Type B pancreatic cell (in vitro differentiated cells): ENCODE measurements around the gene FBXO47. TPM values are rescaled to one million over a fixed set of nuclear protein-coding genes. Genes with fewer than 3 reads are reported as not detected.

ENCODE experiments used
- DNase-seq: peaks from one replicate; pipeline ENCODE4 v3.0.0; 2021; ENCODE audit warnings: mixed read lengths; ENCODE audit not compliant: unreplicated experiment; ENCODE audit errors: extremely low spot score
- H3K27ac Mint-ChIP-seq: 2 replicates; pipeline ENCODE4 v1.8.0; 2021; ENCODE audit warnings: mild to moderate bottlenecking, mixed read lengths
- H3K27me3 Mint-ChIP-seq: 2 replicates; pipeline ENCODE4 v1.8.0; 2021; ENCODE audit warnings: mixed read lengths
- H3K36me3 Mint-ChIP-seq: 2 replicates; pipeline ENCODE4 v1.8.0; 2021; ENCODE audit warnings: mixed read lengths
- H3K4me1 Mint-ChIP-seq: one replicate; pipeline ENCODE4 v1.8.0; 2021; ENCODE audit warnings: mixed read lengths; ENCODE audit not compliant: unreplicated experiment
- H3K4me3 Mint-ChIP-seq: 2 replicates; pipeline ENCODE4 v1.8.0; 2021; ENCODE audit warnings: mild to moderate bottlenecking, mixed read lengths
- H3K9me3 Mint-ChIP-seq: 2 replicates; pipeline ENCODE4 v1.8.0; 2021; ENCODE audit warnings: mixed read lengths
- total RNA-seq: library from RNA; stranded (reverse); gene quantifications from 2 replicates; pipeline ENCODE4 v1.2.1, GENCODE V29; 2021; ENCODE audit warnings: low replicate concordance
- TF ChIP-seq, protein P1 (sequence below): fragments of 200-600 bp; sonication (generic); conservative IDR thresholded peaks from 2 replicates; pipeline ENCODE4 v1.5.0; 2021; ENCODE audit warnings: antibody characterized with exemption, mild to moderate bottlenecking

The FBXO47 gene
- total RNA-seq, 1 donor from 2014 or later = not detected

DNA sequence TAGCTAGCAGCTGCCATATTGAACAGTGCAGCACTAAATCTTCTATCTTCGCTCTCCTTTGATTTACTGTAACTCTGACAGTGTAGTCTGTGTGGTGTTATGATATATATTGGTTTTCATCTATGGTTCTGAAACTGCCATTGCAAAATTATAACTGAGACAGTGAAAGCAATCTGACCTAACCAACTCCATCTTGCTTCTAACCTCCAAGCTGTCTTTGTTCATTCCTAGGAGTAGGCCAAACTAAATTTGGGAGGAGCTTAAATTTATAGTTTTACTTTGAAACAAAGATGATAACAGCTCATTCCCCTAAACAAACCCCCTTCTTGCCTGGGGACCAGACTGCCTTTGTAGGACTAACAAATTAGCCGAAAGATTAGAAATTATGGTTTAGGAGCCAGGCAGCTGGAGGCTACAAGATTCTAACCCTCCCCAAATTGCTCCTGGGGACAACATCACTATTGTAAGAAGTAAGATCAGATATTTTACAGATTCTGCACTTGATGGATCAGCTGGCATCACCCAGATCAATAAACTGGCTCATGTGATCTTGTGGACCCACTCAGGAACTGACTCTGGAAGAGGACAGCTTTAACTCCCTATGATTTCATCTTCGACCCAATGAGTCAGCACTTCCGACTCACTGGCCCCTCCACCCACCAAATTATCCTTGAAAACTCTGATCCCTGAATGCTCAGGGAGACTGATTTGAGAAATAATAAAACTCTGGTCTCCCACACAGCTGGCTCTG, 47.0 kb upstream of the FBXO47 start:
- peaks cover 9% of the 10 kb centered on the region for H3K4me1 Mint-ChIP-seq
- DNase-seq = no peak
- H3K4me3 Mint-ChIP-seq = no peak overlapping the region
- peaks cover 12% of the 10 kb centered on the region for H3K27me3 Mint-ChIP-seq
- H3K27ac Mint-ChIP-seq = peak overlapping the region; percentile 48
- H3K9me3 Mint-ChIP-seq = no peaks in the 10 kb centered on the region
- TF ChIP-seq, protein P1, sequence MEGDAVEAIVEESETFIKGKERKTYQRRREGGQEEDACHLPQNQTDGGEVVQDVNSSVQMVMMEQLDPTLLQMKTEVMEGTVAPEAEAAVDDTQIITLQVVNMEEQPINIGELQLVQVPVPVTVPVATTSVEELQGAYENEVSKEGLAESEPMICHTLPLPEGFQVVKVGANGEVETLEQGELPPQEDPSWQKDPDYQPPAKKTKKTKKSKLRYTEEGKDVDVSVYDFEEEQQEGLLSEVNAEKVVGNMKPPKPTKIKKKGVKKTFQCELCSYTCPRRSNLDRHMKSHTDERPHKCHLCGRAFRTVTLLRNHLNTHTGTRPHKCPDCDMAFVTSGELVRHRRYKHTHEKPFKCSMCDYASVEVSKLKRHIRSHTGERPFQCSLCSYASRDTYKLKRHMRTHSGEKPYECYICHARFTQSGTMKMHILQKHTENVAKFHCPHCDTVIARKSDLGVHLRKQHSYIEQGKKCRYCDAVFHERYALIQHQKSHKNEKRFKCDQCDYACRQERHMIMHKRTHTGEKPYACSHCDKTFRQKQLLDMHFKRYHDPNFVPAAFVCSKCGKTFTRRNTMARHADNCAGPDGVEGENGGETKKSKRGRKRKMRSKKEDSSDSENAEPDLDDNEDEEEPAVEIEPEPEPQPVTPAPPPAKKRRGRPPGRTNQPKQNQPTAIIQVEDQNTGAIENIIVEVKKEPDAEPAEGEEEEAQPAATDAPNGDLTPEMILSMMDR = no peak
- no peaks in the 10 kb centered on the region for H3K36me3 Mint-ChIP-seq

DNA sequence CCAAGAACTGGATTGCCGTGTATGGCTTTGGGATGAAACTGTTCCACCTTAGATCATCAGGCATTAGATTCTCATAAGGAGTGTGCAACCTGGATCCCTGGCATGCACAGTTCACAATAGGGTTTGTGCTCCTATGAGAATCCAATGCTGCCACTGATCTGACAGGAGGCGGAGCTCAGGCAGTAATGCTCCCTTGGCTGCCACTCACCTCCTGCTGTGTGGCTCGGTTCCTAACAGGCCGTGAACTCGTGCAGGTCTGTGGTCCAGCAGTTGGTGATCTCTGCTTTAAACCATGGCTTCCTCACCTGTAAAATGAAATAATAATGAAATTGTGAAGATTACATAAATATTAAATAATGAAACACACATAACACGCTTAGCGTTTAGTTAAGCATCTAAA, 45.5 kb upstream of the FBXO47 start:
- Mint-ChIP-seq H3K4me3 (no peak overlapping the region), H3K4me1 (peaks cover 9% of the 10 kb centered on the region), H3K27me3 (peaks cover 12% of the 10 kb centered on the region), H3K36me3 (no peaks in the 10 kb centered on the region), H3K27ac (no peak overlapping the region), H3K9me3 (no peaks in the 10 kb centered on the region)
- DNase-seq = no peak
- TF ChIP-seq, protein P1 = no peak

DNA sequence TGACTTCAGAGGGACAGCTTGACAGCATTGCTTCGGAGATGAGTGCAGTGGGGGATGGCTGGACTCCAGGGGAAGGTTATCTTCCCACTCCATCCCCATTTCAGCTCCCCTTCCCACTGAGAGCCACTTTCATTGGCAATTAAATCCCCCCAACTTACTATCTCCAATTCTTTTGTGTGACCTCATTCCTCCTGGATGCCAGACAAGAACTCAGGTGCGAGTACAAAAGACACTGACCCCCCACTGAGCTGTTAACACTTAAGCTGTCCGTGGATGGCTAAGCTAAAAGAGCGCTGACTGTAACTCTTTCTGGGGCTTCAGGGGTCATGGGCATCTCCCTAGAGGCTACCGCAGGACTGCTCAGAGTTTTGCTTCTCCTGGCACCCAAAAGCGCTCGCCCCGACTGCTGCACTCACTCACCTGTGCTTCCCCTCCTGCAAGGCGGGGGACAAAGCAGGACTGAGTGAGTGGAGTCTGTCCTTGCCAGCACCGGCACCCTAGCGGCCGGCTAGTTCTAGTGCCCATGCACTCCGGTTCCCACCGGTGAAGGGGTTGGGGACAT, 44.8 kb upstream of the FBXO47 start:
- peaks cover 9% of the 10 kb centered on the region for H3K4me1 Mint-ChIP-seq
- H3K27me3 Mint-ChIP-seq = peaks cover 12% of the 10 kb centered on the region
- DNase-seq = no peak
- H3K9me3 Mint-ChIP-seq = no peaks in the 10 kb centered on the region
- H3K4me3 Mint-ChIP-seq = no peak overlapping the region
- H3K27ac Mint-ChIP-seq = no peak overlapping the region
- TF ChIP-seq, protein P1 = peak; percentile 48
- no peaks in the 10 kb centered on the region for H3K36me3 Mint-ChIP-seq

- no peak for DNase-seq
- peaks cover 12% of the 10 kb centered on the region for H3K27me3 Mint-ChIP-seq
- no peaks in the 10 kb centered on the region for H3K9me3 Mint-ChIP-seq
- no peaks in the 10 kb centered on the region for H3K36me3 Mint-ChIP-seq
- no peak overlapping the region for H3K4me3 Mint-ChIP-seq
- TF ChIP-seq, protein P1 = no peak
- H3K4me1 Mint-ChIP-seq = peaks cover 8% of the 10 kb centered on the region
- no peak overlapping the region for H3K27ac Mint-ChIP-seq
Measured at GRCh38 chr17:39009581-39010001, 42.4 kb upstream of the FBXO47 start.

DNA sequence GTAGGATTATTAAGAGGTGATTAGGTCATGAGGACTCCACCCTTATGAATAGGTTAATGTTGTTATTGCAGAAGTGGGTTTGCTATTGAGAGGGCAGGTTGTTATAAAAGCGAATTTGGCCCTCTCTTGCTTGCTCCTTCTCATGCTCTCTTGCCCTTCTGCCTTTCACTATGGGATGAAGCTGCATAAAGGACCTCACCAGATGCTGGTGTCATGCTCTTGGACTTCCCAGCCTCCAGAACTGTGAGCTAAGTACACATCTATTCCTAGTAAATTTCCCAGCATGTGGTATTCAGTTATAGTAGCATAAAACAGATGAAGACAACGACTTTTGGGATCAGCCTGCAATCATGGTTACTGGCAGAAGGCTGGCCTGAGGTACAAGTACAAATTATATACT, 41.4 kb upstream of the FBXO47 start:
- Mint-ChIP-seq H3K4me3 (no peak overlapping the region), H3K9me3 (no peaks in the 10 kb centered on the region), H3K36me3 (no peaks in the 10 kb centered on the region), H3K27me3 (peaks cover 15% of the 10 kb centered on the region), H3K4me1 (no peaks in the 10 kb centered on the region), H3K27ac (no peak overlapping the region)
- TF ChIP-seq, protein P1 = no peak
- no peak for DNase-seq
